Measurements from ENCODE around the gene EFNA4.

- TF ChIP-seq POLR2A (IDR thresholded peaks at IDR 0.05) = no peak
- TF ChIP-seq, protein P1, sequence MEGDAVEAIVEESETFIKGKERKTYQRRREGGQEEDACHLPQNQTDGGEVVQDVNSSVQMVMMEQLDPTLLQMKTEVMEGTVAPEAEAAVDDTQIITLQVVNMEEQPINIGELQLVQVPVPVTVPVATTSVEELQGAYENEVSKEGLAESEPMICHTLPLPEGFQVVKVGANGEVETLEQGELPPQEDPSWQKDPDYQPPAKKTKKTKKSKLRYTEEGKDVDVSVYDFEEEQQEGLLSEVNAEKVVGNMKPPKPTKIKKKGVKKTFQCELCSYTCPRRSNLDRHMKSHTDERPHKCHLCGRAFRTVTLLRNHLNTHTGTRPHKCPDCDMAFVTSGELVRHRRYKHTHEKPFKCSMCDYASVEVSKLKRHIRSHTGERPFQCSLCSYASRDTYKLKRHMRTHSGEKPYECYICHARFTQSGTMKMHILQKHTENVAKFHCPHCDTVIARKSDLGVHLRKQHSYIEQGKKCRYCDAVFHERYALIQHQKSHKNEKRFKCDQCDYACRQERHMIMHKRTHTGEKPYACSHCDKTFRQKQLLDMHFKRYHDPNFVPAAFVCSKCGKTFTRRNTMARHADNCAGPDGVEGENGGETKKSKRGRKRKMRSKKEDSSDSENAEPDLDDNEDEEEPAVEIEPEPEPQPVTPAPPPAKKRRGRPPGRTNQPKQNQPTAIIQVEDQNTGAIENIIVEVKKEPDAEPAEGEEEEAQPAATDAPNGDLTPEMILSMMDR (IDR thresholded peaks at IDR 0.05) = no peak
Measured at GRCh38 chr1:155053531-155054105, 9.9 kb upstream of the EFNA4 start.

Measured in heart left ventricle (tissue), 13 donors.